MM.1S (cell line): ENCODE measurements around the gene YPEL5.

Source experiments
- EZH2 ChIP-seq: fragments of 300-600 bp; sonication (generic); optimal IDR thresholded peaks from 2 replicates; pipeline ENCODE3; 2017; ENCODE audit warnings: low read depth, mild to moderate bottlenecking, antibody characterized with exemption, low read length, mixed read lengths
- EZH2phosphoT487 ChIP-seq: fragments of 300-600 bp; sonication (generic); IDR thresholded peaks from 2 replicates; pipeline ENCODE4 v1.6.1; 2018; ENCODE audit warnings: antibody characterized with exemption, low read length
- TF ChIP-seq, protein P1 (sequence below): fragments of 300-600 bp; sonication (generic); IDR thresholded peaks from 2 replicates; pipeline ENCODE4 v1.5.1; 2016; ENCODE audit warnings: antibody characterized with exemption, low read length, mixed read lengths

DNA sequence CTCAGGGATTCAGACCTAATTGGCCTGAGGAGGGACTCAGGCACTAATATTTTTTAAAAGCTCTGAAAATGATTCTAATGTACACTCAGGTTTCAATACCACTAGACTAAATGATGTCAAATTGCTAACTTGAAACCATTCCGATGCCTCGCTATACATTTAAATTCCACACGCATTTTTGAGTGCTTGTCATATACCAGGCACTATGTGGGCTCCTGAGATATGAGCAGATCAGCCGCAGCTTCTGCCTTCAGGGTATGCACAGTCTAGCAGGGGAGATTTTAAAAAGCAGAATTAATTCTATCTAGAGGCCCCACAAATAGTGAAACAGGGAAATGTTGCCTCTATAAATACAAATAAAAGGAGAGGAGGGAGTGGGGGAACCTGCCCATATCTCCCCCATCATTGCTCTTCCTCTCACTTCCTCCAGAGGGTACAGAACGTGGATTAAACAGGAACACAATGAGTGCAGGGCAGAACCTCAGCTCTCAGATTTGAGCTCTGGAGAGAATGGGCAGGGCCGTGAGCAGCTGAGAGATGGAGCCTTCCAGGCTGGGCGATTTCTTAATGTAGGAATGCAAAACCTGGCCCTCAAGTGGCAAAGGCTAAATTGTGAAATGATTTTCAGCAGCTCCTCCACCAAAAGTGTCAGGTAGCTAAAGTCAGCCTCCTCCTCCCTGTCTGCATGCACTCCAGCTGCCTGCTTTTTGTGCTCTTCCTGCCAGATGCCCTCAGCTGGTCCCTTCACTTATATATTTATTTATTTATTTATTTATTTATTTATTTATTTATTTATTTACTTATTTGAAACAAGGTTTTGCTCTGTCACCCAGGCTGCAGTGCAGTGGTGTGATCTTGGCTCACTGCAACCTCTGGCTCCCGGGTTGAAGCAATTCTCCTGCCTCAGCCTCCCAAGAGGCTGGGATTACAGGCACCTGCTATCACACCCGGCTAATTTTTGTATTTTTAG, 59.9 kb downstream of the YPEL5 start:
- TF ChIP-seq, protein P1, sequence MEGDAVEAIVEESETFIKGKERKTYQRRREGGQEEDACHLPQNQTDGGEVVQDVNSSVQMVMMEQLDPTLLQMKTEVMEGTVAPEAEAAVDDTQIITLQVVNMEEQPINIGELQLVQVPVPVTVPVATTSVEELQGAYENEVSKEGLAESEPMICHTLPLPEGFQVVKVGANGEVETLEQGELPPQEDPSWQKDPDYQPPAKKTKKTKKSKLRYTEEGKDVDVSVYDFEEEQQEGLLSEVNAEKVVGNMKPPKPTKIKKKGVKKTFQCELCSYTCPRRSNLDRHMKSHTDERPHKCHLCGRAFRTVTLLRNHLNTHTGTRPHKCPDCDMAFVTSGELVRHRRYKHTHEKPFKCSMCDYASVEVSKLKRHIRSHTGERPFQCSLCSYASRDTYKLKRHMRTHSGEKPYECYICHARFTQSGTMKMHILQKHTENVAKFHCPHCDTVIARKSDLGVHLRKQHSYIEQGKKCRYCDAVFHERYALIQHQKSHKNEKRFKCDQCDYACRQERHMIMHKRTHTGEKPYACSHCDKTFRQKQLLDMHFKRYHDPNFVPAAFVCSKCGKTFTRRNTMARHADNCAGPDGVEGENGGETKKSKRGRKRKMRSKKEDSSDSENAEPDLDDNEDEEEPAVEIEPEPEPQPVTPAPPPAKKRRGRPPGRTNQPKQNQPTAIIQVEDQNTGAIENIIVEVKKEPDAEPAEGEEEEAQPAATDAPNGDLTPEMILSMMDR = no peak
- TF ChIP-seq EZH2 (no peak), EZH2phosphoT487 (no peak)
